Mucosa of descending colon (tissue), 3 donors: ENCODE data around the gene THYN1. TPM values are rescaled to one million over a fixed set of nuclear protein-coding genes. Genes with fewer than 3 reads are reported as not detected.

ENCODE experiments used
- ATAC-seq: fragments of 200-7000 bp; cut with Tn5 transposase; one replicate; pipeline ENCODE4 v1.9.1; 2020; ENCODE audit warnings: mild to moderate bottlenecking, moderate library complexity
- DNase-seq, 3 donors: peaks; one replicate each; pipeline ENCODE4 v3.0.0-alpha.2; 2020
- H3K36me3 ChIP-seq: fragments of 200-600 bp; one replicate; pipeline ENCODE4 v1.8.0; 2021; ENCODE audit warnings: low read depth, mild to moderate bottlenecking
- H3K4me1 ChIP-seq: fragments of 200-600 bp; one replicate; pipeline ENCODE4 v1.8.0; 2021; ENCODE audit warnings: low read depth, mild to moderate bottlenecking
- H3K4me3 ChIP-seq: fragments of 200-600 bp; one replicate; pipeline ENCODE4 v1.8.0; 2021; ENCODE audit warnings: mild to moderate bottlenecking
- H3K9me3 ChIP-seq: fragments of 200-600 bp; one replicate; pipeline ENCODE4 v1.8.0; 2021; ENCODE audit warnings: mild to moderate bottlenecking
- intact Hi-C, 2 donors: fragments of 100-400 bp; cut with DNase I in 1 of 2; cut with micrococcal nuclease in 1 of 2; formaldehyde crosslinking; loops; one replicate each; pipeline versions ENCODE4 v1.11.0 to v1.11.1; 2022; cut with DNase I, micrococcal nuclease
- total RNA-seq, 3 donors: library from RNA; stranded (reverse); fragmentation: NEBNext Ultra II Directional in 2 of 3; extraction: Animal tissue kit (Norgen Biotek cat#: 25700) in 2 of 3; gene quantifications; one replicate each; pipeline versions ENCODE4 v1.2.1 to v1.2.4, GENCODE V29; 2021 to 2023
- TF ChIP-seq, protein P1 (sequence below): fragments of 200-600 bp; IDR thresholded peaks from one replicate; pipeline ENCODE4 v1.8.0; 2022; ENCODE audit warnings: antibody characterized with exemption, mild to moderate bottlenecking
- donor health status: DM: no; HTN: no; CAD: no; lungs with moderate emphysema.
- donor health status: DM: no; HTN: no; CAD: no.
- donor health status: DM: no; HTN: yes; CAD: no.

Gene THYN1
- total RNA-seq, 3 donors from 2014 or later: 33.5 to 40.2 (median 35.5) TPM

DNA sequence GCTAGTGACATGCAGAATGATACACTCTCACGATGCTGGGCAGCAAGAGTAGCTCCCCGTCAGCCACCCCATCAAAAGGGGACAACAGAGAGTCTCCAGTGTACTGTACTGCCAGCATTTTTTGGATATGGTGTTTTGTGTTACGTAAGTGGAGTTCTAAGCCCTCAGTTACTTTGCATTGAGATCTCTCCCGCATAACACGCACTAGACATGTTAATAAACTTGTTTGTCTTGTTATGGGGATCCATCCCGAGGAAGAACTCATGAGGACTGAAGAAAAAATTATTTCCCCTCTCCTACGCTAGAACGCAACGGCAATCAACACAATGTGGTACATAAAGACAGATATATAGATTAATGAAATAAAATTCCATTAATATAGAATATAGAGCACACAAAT lies 53.6 kb downstream of the THYN1 start:
- Histone ChIP-seq H3K4me3 (no peak overlapping the region), H3K4me1 (no peaks in the 10 kb centered on the region), H3K36me3 (no peaks in the 10 kb centered on the region), H3K9me3 (no peaks in the 10 kb centered on the region)
- TF ChIP-seq, protein P1, sequence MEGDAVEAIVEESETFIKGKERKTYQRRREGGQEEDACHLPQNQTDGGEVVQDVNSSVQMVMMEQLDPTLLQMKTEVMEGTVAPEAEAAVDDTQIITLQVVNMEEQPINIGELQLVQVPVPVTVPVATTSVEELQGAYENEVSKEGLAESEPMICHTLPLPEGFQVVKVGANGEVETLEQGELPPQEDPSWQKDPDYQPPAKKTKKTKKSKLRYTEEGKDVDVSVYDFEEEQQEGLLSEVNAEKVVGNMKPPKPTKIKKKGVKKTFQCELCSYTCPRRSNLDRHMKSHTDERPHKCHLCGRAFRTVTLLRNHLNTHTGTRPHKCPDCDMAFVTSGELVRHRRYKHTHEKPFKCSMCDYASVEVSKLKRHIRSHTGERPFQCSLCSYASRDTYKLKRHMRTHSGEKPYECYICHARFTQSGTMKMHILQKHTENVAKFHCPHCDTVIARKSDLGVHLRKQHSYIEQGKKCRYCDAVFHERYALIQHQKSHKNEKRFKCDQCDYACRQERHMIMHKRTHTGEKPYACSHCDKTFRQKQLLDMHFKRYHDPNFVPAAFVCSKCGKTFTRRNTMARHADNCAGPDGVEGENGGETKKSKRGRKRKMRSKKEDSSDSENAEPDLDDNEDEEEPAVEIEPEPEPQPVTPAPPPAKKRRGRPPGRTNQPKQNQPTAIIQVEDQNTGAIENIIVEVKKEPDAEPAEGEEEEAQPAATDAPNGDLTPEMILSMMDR: no peak
- DNase-seq (no peak), ATAC-seq (no peak)
- intact Hi-C loops: no loop called here

Other genes starting within 250 kb of the THYN1 start
- gene JAM3, start 184.3 kb downstream of the THYN1 start, total RNA-seq: 10 to 100 TPM in 1 of 3 donors, 1 to 10 TPM in 2; 5.4 to 62.7 (median 5.5) TPM
- gene NCAPD3, start 29.4 kb downstream of the THYN1 start, total RNA-seq: 10 to 100 TPM; 12.6 to 19.8 (median 16.6) TPM
- 10 to 100 TPM; 38.6 to 50.8 (median 47.5) TPM for gene VPS26B, start 28.7 kb downstream of the THYN1 start, total RNA-seq
- 10 to 100 TPM; 24.4 to 31.1 (median 28.8) TPM for gene ACAD8, start 216 bp upstream of the THYN1 start, total RNA-seq
- gene GLB1L3, start 23.0 kb upstream of the THYN1 start, total RNA-seq: under 1 TPM in 1 of 3 donors, not detected in 2; 0.09 TPM
- 10 to 100 TPM; 21.5 to 27.9 (median 26.9) TPM for gene GLB1L2, start 78.6 kb upstream of the THYN1 start, total RNA-seq
- under 1 TPM; 0.09 to 0.38 (median 0.22) TPM for gene B3GAT1, start 158.9 kb upstream of the THYN1 start, total RNA-seq